Epithelial cell of prostate (primary cell): ENCODE results near the gene ZNF577.

Experiments
- DNase-seq: peaks from one replicate; pipeline ENCODE4 v3.0.0-alpha.2; 2011; ENCODE audit warnings: low read depth, low spot score
- H3K27ac ChIP-seq: fragments of 450-650 bp; 2 replicates; pipeline ENCODE4 v1.5.1; 2017; ENCODE audit warnings: mild to moderate bottlenecking

ZNF577 gene

DNA sequence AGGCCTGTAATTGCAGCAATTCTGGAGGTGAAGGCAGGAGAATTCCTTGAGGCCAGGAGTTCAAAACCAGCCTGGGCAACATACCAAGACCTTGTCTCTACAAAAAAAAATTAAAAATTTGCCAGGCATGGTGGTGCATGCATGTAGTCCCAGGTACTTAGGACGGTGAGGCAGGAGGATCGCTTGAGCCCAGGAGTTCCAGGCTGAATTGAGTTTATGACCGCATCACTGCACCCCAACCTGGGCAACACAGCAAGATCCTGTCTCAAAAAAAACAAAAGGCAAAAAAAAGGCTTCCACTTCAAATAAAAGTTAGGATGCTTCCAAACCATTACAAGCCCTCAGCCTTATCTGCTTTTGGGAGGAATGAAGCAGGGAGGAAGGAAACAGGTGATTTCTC lies 5.2 kb downstream of the ZNF577 start:
- H3K27ac ChIP-seq: no peak overlapping the region
- no peak for DNase-seq

- DNase-seq: no peak
- H3K27ac ChIP-seq: no peak overlapping the region
Measured at GRCh38 chr19:51873097-51873496, 14.7 kb downstream of the ZNF577 start.

DNA sequence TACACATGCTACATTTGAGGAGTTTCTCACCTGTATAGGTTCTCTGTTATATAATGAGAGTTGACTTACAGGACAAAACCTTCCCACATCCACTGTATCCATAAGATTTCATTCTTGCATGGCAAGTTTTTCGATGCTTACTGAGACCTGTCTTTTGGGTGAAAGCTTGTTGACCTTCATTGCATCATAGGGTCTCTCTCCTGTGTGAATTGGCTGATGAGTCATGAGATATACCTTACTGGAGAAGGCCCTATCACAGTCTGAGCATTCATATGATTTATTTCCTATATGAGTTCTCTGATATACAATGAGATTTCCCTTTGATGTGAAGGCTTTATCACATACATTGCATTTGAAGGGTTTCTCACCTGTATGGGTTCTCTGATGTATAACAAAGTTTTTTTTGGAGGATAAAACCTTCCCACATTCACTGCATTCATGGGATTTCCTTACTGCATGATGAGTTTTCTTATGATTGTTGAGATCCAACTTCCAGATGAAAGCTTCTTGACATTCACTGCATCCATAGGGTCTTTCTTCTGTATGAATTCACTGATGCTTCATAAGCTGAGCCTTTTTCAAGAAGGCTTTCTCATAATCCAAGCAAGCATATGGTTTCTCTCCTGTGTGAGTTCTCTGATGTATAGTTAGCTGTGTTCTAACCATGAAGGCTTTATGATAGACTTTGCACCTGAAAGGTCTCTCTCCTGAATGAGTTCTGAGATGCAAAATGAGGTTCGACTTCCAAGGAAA lies 25.7 kb downstream of the ZNF577 start:
- no peak overlapping the region for H3K27ac ChIP-seq
- DNase-seq: no peak

GRCh38 chr19:51837145-51837544 lies 50.6 kb downstream of the ZNF577 start:
- H3K27ac ChIP-seq: no peak overlapping the region
- DNase-seq: no peak

GRCh38 chr19:51830274-51830673 lies 57.5 kb downstream of the ZNF577 start:
- DNase-seq: no peak
- H3K27ac ChIP-seq: no peak overlapping the region

- DNase-seq: no peak
- H3K27ac ChIP-seq: no peak overlapping the region
Measured at GRCh38 chr19:51824281-51825005, 63.3 kb downstream of the ZNF577 start.

- H3K27ac ChIP-seq: no peak overlapping the region
- DNase-seq: no peak
Measured at GRCh38 chr19:51822946-51823345, 64.8 kb downstream of the ZNF577 start.

- no peak for DNase-seq
- no peak overlapping the region for H3K27ac ChIP-seq
Measured at GRCh38 chr19:51822325-51822724, 65.4 kb downstream of the ZNF577 start.

GRCh38 chr19:51821921-51822320 lies 65.8 kb downstream of the ZNF577 start:
- DNase-seq: no peak
- no peak overlapping the region for H3K27ac ChIP-seq

- H3K27ac ChIP-seq: no peak overlapping the region
- DNase-seq: no peak
Measured at GRCh38 chr19:51821456-51821855, 66.3 kb downstream of the ZNF577 start.
